Cardiac muscle cell (in vitro differentiated cells and primary cell): ENCODE results near the gene SAMD14. TPM values are rescaled to one million over a fixed set of nuclear protein-coding genes. Genes with fewer than 3 reads are reported as not detected.

Experiments
- DNase-seq, 2 donors: peaks; one replicate each; pipeline versions ENCODE4 v3.0.0 to v3.0.0-alpha.2; 2010 to 2017; ENCODE audit warnings: low read depth in 1 of 2, low spot score in 1 of 2
- H3K27ac ChIP-seq: fragments of 200-600 bp; sonication (generic); 2 replicates; pipeline ENCODE4 v1.5.1; 2016
- H3K27me3 ChIP-seq: fragments of 200-600 bp; sonication (generic); 2 replicates; pipeline ENCODE4 v1.6.0; 2016; ENCODE audit warnings: control low read depth
- H3K36me3 ChIP-seq: fragments of 200-600 bp; sonication (generic); 2 replicates; pipeline ENCODE4 v1.5.1; 2016; ENCODE audit warnings: control low read depth
- H3K4me1 ChIP-seq: fragments of 200-600 bp; sonication (generic); 2 replicates; pipeline ENCODE4 v1.8.1; 2017; ENCODE audit warnings: low read depth, mild to moderate bottlenecking, mixed run types
- H3K4me3 ChIP-seq: fragments of 200-600 bp; sonication (generic); 2 replicates; pipeline ENCODE4 v1.5.1; 2016; ENCODE audit warnings: mild to moderate bottlenecking
- H3K9me3 ChIP-seq: fragments of 200-600 bp; sonication (generic); 2 replicates; pipeline ENCODE4 v1.5.1; 2017; ENCODE audit warnings: low read depth, mild to moderate bottlenecking, control low read depth
- polyA plus RNA-seq: library from polyadenylated mRNA; unstranded; fragments of >200 nt; fragmentation: Nextera tagmentation; extraction: Ambion mirVana; gene quantifications from 2 replicates; pipeline ENCODE4 v1.2.1, GENCODE V29; 2016
- total RNA-seq: library from RNA; depleted of rRNA; stranded (reverse); fragments of >200 nt; gene quantifications from 2 replicates; pipeline ENCODE4 v1.2.3, GENCODE V29; 2016
- TF ChIP-seq, protein P1 (sequence below): IDR thresholded peaks from 2 replicates; pipeline ENCODE4 v1.5.1; 2012; ENCODE audit warnings: low read depth, mild to moderate bottlenecking, low read length

SAMD14 gene
- total and polyA plus RNA-seq, 2 experiments from 2014 or later, result 2.5 to 2.8 TPM

DNA sequence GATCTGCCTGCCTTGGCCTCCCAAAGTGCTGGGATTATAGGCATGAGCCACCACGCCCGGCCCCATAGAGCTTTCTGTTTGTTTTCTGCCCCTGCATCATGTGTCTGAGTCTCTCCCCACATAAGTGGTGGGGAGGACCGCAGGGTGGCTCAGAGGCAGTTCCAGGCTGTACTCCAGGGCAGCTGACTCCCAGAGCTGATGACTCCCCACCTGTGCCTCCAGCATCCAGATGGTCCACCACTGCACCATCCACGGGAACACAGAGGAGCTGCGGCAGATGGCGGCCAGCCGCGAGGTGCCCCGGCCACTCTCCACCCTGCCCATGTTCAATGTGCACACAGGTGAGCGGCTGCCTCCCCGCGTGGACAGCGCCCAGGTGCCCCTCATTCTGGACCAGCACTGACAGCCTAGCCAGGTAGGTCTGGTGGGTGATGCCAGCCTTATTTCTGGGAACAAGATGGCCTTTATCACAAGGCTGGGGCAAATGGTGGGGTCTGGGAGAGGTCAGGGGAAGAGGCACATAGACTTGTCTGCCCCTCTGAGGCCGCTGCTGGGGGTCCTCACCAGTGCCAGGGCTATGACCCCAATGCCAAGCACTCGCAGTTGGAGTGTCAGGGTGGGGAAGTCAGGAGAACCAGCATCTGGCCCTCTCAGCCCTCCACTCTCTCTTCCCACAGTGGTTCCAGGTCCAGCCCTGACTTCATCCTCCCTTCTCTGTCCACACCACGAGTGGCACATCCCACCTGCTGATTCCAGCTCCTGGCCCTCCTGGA lies 45.3 kb upstream of the SAMD14 start:
- Histone ChIP-seq H3K4me3 (no peak overlapping the region), H3K9me3 (no peaks in the 10 kb centered on the region), H3K27me3 (no peaks in the 10 kb centered on the region), H3K36me3 (no peaks in the 10 kb centered on the region), H3K4me1 (peaks cover 23% of the 10 kb centered on the region), H3K27ac (no peak overlapping the region)
- TF ChIP-seq, protein P1, sequence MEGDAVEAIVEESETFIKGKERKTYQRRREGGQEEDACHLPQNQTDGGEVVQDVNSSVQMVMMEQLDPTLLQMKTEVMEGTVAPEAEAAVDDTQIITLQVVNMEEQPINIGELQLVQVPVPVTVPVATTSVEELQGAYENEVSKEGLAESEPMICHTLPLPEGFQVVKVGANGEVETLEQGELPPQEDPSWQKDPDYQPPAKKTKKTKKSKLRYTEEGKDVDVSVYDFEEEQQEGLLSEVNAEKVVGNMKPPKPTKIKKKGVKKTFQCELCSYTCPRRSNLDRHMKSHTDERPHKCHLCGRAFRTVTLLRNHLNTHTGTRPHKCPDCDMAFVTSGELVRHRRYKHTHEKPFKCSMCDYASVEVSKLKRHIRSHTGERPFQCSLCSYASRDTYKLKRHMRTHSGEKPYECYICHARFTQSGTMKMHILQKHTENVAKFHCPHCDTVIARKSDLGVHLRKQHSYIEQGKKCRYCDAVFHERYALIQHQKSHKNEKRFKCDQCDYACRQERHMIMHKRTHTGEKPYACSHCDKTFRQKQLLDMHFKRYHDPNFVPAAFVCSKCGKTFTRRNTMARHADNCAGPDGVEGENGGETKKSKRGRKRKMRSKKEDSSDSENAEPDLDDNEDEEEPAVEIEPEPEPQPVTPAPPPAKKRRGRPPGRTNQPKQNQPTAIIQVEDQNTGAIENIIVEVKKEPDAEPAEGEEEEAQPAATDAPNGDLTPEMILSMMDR, result no peak
- no peak for DNase-seq

DNA sequence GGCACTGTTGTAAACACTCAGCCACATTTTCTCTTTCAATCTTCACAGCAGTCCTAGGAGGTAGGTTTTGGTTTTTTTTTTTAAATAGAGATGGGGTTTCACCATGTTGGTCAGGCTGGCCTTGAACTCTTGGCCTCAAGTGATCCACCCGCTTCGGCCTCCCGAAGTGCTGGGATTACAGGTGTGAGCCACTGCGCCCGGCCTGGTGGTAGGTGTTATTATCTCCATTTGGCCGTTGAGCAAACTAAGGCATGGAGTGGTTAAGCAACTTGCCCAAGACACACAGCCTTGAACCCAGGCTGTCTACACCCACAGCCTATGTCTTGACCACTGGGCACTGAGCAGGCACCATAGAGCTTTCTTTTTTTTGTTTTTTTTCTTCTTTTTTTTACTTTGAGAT lies 44.5 kb upstream of the SAMD14 start:
- Histone ChIP-seq H3K27me3 (no peaks in the 10 kb centered on the region), H3K36me3 (no peaks in the 10 kb centered on the region), H3K4me3 (no peak overlapping the region), H3K27ac (no peak overlapping the region), H3K4me1 (peaks cover 23% of the 10 kb centered on the region), H3K9me3 (no peaks in the 10 kb centered on the region)
- DNase-seq, result no peak
- TF ChIP-seq, protein P1, result no peak

DNA sequence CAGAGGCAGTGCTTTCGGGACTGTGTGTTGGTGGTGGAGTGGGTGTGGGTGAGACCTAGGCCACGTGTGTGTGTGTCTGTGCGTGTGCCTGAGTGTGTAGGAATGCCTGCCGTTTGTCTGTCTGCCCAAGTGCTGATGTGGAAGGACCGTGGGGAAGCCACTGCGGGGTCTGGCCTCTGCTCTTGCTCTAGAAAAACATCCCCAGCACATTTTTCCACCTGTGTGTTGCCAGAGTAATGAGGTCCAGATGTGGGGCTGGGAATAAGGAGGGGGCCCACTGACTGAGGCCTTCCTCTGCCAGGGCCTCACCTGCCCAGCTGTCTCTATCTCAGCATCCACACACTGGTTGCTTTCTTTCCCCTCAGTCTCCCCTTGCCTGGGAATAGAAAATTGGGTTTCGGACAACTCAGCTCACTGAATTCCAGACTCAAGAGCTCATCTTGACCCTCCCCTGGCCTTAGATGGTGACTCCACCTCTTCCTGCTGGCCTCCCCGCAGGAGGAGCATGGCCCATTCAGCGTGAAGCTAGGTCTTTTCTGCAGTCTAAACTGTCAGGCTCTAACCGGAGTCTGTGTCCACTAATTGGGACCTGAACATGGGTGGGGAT lies 43.5 kb upstream of the SAMD14 start:
- peak; percentile 61 to 87 for DNase-seq
- Histone ChIP-seq H3K27ac (peak overlapping the region; percentile 86), H3K36me3 (no peaks in the 10 kb centered on the region), H3K4me1 (peaks cover 21% of the 10 kb centered on the region), H3K4me3 (no peak overlapping the region), H3K27me3 (no peaks in the 10 kb centered on the region), H3K9me3 (no peaks in the 10 kb centered on the region)
- TF ChIP-seq, protein P1, result no peak

DNA sequence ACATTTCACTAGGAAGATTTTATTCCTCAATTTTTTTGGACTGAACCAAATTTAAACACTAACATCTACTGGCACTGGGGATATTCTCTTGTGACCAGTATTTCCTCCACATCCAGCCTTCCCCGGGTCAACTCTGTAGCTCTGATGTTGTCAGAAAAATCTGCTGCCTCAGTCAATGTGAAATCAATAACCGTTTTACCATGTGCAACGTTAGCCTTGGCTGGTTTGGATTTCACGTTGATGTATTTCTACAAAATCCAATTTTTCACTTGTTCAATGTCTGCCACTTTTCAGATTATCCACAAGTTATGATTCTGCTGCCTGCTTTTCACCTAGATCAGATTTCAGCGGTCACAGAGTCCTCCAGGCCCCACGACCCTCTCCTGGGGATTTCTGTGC lies 43.0 kb upstream of the SAMD14 start:
- H3K4me1 ChIP-seq, result peaks cover 16% of the 10 kb centered on the region
- no peak overlapping the region for H3K4me3 ChIP-seq

DNA sequence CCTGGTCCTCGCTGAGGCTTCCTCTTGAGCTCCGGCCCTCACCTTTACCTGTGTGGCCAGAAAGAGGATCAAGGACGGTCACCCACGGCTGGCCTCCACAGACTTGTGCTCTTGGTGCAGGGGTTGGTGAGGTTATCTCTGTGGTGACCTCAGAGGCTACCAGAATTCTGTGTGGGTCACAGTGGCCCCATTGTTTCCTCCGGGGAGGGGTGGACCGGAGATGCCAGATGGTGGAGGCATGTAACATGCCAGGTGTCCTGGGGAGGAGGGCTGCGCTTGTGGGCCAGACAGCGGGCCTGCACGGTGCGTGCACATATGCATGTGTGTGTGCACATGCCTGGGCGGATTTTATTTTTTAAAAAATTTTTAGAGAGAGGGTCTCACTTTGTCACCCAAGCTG lies 42.2 kb upstream of the SAMD14 start:
- Histone ChIP-seq H3K4me3 (no peak overlapping the region), H3K27ac (no peak overlapping the region), H3K36me3 (no peaks in the 10 kb centered on the region), H3K4me1 (peaks cover 11% of the 10 kb centered on the region), H3K9me3 (no peaks in the 10 kb centered on the region), H3K27me3 (no peaks in the 10 kb centered on the region)
- DNase-seq, result no peak
- TF ChIP-seq, protein P1, result no peak

More for the DNA sequence above, 43.0 kb upstream of the SAMD14 start:
- H3K36me3 ChIP-seq, result no peaks in the 10 kb centered on the region
- TF ChIP-seq, protein P1, result no peak
- DNase-seq, result no peak
- H3K9me3 ChIP-seq, result no peaks in the 10 kb centered on the region
- H3K27me3 ChIP-seq, result no peaks in the 10 kb centered on the region
- peak overlapping the region; percentile 86 for H3K27ac ChIP-seq
